CD4-positive, alpha-beta T cell treated with Interleukin-10 for 1 hour (primary cell): ENCODE results near the gene MAPRE2.
"Not testable (repeated sequence)": the region's sequence is repeated elsewhere in the genome, so short reads cannot be mapped to it uniquely, and the experiment has no call there.

Experiments used
- DNase-seq: peaks from one replicate; pipeline ENCODE4 v3.0.0-alpha.2; 2020

Gene MAPRE2

DNA sequence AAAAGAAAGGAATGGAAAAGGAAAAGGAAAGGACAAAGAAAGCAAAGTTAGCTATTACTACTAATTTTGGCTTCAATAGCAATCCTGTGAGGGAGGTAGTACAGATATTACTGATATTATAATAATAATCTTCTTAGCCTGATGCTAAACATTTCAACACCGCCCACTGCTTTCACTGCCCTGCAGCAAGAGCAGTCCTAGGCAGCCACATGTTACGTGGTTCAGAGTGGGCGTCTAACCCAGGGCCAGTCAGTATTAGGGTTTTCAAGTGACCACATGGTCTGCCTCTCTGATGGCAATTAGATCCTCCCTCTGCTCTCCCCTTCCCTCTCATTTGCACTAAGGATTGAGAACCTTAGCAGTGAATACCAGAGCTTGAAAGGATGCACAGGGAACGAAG, 116.0 kb downstream of the MAPRE2 start:
- no peak for DNase-seq

GRCh38 chr18:35158728-35159450, 117.7 kb downstream of the MAPRE2 start:
- DNase-seq, result peak; percentile 25

GRCh38 chr18:35159782-35160181, 118.6 kb downstream of the MAPRE2 start:
- DNase-seq, result no peak

- no peak for DNase-seq
These were observed 120.3 kb downstream of the MAPRE2 start for GRCh38 chr18:35161485-35161884.

DNA sequence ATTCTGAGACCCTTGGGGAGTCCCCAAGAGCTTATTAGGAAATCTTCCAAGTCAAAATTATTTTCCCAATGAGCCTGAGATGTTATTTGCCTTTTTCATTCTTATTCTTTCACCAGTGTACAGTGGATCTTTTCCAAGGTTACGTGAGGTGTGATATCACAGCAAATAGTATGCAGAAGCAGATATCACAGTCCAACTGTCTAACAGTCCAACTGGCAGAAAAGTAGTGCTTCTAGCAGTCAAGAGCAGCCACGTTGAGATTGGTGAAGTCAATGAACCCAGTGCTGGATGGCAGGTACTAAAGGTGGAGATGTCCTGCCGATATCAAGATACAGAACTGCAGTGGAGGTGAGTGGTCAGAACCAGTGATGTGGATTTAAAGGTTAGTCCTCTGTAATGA, 120.7 kb downstream of the MAPRE2 start:
- no peak for DNase-seq

- no peak for DNase-seq
These were observed 121.9 kb downstream of the MAPRE2 start for GRCh38 chr18:35163014-35163539.

DNA sequence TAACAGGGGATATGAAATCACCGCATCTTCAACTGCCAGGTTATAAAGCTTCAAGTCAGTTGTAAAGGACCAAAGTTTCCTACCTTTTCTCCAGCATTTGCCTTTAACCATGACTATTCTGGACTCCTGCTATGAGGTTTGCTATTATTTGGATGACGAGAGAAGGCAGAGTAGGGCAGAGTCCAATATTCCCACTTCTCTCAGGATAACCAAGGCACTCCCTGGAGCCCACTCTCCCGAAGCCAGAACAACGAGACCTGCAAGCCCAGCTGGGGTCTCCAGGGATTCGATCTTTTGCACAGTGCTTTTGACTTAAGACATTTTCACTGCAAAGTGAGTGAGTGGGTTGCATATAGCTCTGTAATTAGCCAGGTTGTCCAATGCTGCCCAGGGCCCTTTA, 122.5 kb downstream of the MAPRE2 start:
- no peak for DNase-seq

DNA sequence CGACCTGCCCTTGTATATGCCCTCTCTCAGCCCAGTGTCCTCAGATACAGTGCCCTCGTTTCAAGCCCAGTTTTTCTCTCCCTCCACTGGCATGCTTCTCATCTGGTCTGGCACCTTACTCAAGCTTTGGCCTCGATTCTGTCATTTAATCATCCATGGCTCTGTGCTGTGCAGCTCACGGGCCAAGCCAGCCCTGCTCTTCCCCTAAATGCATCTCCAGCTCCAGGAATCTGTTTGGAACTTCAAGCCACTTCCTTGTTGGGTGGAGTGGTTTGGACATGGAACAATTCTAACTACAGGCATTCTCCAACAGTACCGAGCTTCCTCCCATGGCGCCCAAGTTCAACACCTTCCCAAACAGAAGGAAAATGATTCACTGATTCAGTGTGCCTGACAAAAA, 122.9 kb downstream of the MAPRE2 start:
- no peak for DNase-seq

DNA sequence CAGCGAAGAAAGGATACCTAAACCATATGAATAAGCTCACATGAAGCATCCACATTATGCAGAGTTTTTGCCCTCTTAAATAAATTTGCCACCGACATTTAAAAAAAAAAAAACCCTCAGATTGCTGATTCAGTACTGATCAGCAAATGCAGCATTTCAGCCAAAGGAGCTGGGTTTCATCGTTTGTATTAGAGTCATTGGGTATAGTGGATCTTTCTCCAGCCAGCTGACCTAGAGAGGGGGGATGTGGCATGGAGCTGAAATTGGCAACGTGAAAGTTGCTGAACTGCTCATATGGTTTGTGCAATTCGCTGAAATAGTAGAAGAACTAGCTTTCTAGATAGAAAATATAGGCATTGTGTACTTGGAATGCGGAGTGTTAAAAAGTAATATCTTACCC, 126.1 kb downstream of the MAPRE2 start:
- DNase-seq, result no peak

- DNase-seq, result no peak
These were observed 126.6 kb downstream of the MAPRE2 start for GRCh38 chr18:35167857-35168256.

- DNase-seq, result not testable (repeated sequence)
These were observed 129.1 kb downstream of the MAPRE2 start for GRCh38 chr18:35170323-35170722.

- no peak for DNase-seq
These were observed 130.2 kb downstream of the MAPRE2 start for GRCh38 chr18:35171315-35171987.

GRCh38 chr18:35172009-35172408, 130.8 kb downstream of the MAPRE2 start:
- no peak for DNase-seq

GRCh38 chr18:35172451-35173035, 131.3 kb downstream of the MAPRE2 start:
- DNase-seq, result no peak

GRCh38 chr18:35174093-35174731, 133.0 kb downstream of the MAPRE2 start:
- DNase-seq, result no peak

- no peak for DNase-seq
These were observed 133.5 kb downstream of the MAPRE2 start for GRCh38 chr18:35174745-35175144.

DNA sequence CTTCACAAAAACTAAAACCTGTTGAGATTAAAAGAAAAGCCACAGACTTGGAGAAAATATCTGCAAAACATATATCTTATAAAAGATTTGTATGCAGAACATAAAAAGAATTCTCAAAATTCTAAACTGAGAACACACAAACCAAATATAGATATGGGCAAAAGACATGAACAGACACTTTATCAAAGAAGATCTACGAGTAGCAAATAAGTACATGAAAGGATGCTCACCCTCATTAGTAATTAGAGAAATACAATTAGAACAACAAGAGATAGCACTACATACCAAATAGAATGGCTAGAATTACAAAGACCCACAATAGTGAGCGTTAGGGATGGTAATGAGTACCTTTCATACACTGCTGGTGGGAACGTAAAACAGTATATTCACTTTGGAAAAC, 135.7 kb downstream of the MAPRE2 start:
- no peak for DNase-seq

- no peak for DNase-seq
These were observed 137.0 kb downstream of the MAPRE2 start for GRCh38 chr18:35178260-35178659.

DNA sequence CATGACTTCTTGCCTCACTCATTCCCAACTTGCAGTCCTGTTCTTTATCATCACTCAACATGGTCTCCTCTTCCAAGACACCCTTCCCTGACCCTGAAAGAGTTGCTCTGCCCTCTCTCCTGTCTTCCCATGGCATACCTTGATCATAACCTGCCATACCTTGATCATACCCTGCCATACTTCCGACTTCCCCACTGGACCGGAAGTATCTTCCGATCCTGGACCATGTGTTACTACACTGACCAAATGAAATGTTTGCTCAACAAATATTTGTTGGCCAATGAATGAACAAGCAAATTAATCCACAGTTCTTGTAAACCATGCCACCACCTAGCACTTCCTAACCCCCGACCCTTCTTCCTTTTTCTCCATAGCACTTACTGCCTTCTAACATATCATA, 138.7 kb downstream of the MAPRE2 start:
- DNase-seq, result no peak

DNA sequence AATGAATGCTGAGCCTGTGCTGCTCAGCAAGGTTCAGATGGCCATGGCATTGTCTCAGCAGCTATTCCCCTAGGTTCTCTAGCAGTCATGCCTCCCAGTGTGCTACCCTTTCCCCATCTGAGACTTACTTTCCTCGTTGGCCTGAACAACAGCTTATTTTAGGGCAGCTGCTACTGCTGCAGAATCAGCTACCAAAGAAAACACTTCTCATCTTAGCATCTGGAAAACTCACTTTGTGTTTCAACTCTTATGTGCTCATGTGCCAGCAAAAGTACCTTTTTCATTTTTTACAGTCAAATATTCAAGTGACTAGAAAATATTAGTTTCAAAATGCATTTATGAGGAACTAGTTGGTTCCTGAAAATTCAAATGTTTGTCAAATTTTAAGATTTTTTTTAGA, 139.2 kb downstream of the MAPRE2 start:
- no peak for DNase-seq

GRCh38 chr18:35182151-35182550, 140.9 kb downstream of the MAPRE2 start:
- DNase-seq, result no peak

GRCh38 chr18:35183886-35184285, 142.7 kb downstream of the MAPRE2 start:
- DNase-seq, result no peak

GRCh38 chr18:35185771-35186170, 144.6 kb downstream of the MAPRE2 start:
- DNase-seq, result no peak
